GM21723 (cell line): ENCODE results near the gene ZNF892.
"Not testable (repeated sequence)": the region's sequence is repeated elsewhere in the genome, so short reads cannot be mapped to it uniquely, and the experiment has no call there.

Experiments
- ATAC-seq: cut with Tn5 transposase; IDR thresholded peaks from one replicate; pipeline ENCODE4 v1.9.1; 2021; ENCODE audit warnings: mild to moderate bottlenecking, moderate library complexity; ENCODE audit not compliant: unreplicated experiment

The ZNF892 gene

GRCh38 chr2:95225658-95226057 lies 18.3 kb downstream of the ZNF892 start:
- no peak for ATAC-seq

GRCh38 chr2:95231723-95232122 lies 24.4 kb downstream of the ZNF892 start:
- no peak for ATAC-seq

- no peak for ATAC-seq
Measured at GRCh38 chr2:95232232-95232631, 24.9 kb downstream of the ZNF892 start.

- ATAC-seq = no peak
Measured at GRCh38 chr2:95234286-95234785, 27.0 kb downstream of the ZNF892 start.

DNA sequence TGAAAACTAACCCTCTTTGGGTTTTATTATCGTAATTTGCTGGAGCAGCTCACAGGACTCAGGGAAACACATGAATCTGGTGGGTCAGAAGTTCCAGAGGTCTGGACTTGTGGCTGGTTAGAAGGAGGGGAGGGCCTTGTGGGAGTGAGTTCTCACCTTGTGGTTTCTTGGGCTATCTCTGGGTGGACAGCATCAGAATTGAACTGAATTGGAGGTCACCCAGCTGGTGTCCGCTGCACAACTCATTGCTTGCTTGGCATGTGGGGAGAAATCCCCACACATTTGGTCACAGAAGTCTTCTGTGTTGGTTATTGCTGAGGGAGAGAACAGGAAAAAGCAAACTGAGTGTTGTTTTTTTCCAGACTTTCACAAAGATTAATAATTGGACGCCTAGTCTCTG lies 27.5 kb downstream of the ZNF892 start:
- ATAC-seq = no peak

- ATAC-seq = no peak
Measured at GRCh38 chr2:95238131-95238530, 30.8 kb downstream of the ZNF892 start.

DNA sequence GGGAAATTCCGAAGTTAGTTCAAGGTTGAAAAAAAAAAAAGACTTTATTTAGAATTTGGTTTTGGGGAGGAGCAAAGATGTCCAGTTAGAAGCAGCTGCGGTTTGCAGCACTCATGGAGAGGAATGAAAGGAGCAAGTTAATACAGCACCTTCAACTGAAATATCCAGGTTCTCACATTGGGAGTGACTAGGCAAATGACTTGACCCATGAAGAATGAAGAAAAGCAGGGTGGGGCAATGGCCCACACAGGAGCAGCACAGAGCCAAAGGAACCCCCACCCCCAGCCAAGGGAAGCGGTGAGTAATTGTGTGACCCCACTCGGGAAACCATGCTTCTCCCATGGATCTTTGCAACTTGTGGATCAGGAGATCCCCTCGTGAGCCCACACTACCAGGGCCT lies 32.8 kb downstream of the ZNF892 start:
- ATAC-seq = no peak

DNA sequence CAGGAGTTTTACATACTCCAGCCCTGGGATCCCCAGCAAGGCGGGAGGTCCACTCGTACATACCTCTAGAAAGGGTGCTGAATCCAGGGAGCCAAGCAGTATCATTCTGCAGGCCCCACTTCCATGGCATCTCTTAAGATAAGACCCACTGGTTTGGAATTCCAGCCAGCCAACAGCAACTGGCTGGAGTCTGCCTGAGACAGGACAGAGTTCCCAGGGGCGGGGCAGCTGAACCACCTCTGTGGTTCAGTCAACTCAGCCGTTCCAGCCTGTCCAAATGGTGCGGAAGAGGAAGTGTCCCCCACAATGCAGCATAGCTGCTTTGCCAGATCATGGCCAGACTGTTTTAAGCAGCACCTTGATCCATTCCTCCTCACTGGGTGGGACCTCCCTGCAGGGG lies 33.2 kb downstream of the ZNF892 start:
- no peak for ATAC-seq

DNA sequence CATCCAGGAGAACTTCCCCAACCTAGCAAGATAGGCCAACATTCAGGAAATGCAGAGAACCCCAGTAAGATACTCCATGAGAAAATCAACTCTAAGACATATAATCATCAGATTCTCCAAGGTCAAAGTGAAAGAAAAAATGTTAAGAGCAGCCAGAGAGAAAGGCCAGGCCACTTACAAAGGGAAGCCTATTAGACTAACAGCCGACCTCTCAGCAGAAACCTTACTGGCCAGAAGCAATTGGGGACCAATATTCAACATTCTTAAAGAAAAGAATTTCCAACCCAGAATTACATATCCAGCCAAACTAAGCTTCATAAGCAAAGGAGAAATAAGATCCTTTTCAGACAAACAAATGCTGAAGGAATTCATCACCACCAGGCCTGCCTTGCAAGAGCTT lies 34.8 kb downstream of the ZNF892 start:
- ATAC-seq = not testable (repeated sequence)
